ENCODE data around the gene HCK. TPM values are rescaled to one million over a fixed set of nuclear protein-coding genes. Genes with fewer than 3 reads are reported as not detected.

HCK gene
- total RNA-seq, 1 donor from 2014 or later: 99.9 TPM

DNA sequence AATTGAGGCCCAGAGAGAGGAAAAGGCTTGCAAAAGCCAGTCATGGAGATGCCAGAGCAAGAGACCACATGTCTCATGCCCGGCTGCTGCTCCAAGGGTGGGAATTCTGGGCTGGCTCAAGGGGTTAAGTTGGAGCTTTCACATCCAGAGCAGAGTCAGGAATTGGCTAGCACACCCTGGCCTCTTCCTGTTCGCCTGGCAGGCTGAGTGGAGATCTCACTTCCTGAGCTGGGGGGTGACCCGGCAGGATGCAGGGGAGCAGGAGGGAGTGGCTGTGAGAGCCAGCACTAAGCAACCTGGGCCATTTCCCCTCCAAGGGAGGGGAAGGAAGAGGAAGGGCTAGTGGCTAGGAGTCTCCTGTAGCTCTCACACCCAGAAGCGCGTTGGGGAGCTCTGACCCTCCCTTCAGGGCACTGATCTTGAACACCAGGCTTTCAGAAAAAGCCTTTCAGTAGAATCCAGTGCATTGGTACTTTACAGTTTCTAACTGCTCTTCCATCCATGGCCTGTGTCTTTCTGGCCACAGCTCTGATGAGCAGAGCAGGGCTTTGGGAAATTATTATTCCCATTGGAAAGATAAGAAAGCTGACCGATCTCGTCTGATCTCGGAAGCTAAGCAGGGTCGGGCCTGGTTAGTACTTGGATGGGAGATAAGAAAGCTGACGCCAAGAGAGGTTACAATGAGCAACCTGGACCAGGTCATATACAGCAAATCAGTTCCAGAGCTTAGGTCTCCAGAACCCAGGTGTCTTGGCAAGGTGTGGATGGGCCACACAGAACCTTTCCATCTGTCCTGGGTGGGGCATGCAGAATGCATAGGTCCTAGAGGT lies 44.0 kb upstream of the HCK start:
- Histone ChIP-seq H3K4me1 (peaks cover 19% of the 10 kb centered on the region), H3K36me3 (no peaks in the 10 kb centered on the region), H3K27me3 (ENCODE audit: low read depth) (no peaks in the 10 kb centered on the region), H3K4me3 (no peak overlapping the region), H3K27ac (peak overlapping the region; percentile 72), H3K9me3 (no peaks in the 10 kb centered on the region)
- no peak for TF ChIP-seq CTCF (IDR thresholded peaks at IDR 0.05)
- ATAC-seq (peak; percentile 58 to 74), DNase-seq (peak; percentile 53)
- intact Hi-C loops (cut with DNase I): no loop called here

DNA sequence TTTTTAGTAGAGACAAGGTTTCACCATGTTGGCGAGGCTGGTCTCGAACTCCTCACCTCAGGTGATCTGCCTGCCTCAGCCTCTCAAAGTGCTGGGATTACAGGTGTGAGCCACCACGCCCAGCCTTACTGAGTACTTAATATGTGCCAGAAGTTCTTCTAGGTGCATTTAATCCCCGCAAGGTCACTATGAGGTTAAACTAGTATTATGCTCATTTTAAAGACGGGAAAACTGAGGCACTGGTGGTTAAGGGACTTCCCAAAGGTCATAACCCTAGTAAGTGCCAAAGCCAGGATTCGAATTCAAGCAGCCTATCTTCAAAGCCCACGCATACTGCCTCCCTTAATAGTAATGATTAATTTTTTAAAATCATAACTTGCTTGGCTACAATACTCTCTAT lies 42.5 kb upstream of the HCK start:
- intact Hi-C loops (cut with DNase I): no loop called here
- TF ChIP-seq CTCF (IDR thresholded peaks at IDR 0.05): no peak
- Histone ChIP-seq H3K4me3 (peak overlapping the region; percentile 52), H3K4me1 (peaks cover 19% of the 10 kb centered on the region), H3K36me3 (no peaks in the 10 kb centered on the region), H3K27me3 (ENCODE audit: low read depth) (peaks cover 6% of the 10 kb centered on the region), H3K9me3 (no peaks in the 10 kb centered on the region), H3K27ac (peak overlapping the region; percentile 78)
- DNase-seq (peak; percentile 5), ATAC-seq (no peak)

DNA sequence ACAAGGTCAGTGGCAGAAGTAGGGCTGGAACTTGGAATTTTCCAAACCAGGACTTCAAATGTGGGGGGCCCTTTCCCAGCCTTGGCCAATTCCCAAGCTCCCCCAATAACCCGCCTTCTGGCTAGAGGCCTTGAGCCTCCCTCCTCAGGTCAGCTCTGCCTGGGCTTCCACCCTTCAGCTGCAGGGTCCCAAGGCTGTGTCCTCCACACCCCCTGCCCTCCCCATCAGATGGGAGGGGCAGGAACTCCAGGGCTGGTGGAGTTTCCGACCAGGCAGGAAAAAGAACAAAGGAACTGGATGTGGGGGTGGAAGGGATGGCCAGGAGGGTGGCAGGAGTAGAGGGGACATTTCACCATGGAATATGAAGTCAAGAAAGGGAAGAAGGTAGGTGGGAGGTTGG lies 41.9 kb upstream of the HCK start, which contains the start of gene CCM2L:
Gene CCM2L (plus strand): TSS at position 338 of the 400 bp plus-strand sequence. CDS start 17 bp downstream, at position 355.
- peak within 1 kb of the TSS; percentile 52 for H3K4me3 ChIP-seq
- DNase-seq (peak; percentile 34), ATAC-seq (peak; percentile 49 to 57)
- H3K27me3 ChIP-seq (ENCODE audit: low read depth): peaks cover 7% of the 10 kb centered on the region
- peaks cover 19% of the 10 kb centered on the region for H3K4me1 ChIP-seq
- TF ChIP-seq CTCF (IDR thresholded peaks at IDR 0.05): no peak
- H3K9me3 ChIP-seq: no peaks in the 10 kb centered on the region
- no peaks in the 10 kb centered on the region for H3K36me3 ChIP-seq
- H3K27ac ChIP-seq: peak within 1 kb of the TSS; percentile 78
- intact Hi-C loops (cut with DNase I): no loop called here

DNA sequence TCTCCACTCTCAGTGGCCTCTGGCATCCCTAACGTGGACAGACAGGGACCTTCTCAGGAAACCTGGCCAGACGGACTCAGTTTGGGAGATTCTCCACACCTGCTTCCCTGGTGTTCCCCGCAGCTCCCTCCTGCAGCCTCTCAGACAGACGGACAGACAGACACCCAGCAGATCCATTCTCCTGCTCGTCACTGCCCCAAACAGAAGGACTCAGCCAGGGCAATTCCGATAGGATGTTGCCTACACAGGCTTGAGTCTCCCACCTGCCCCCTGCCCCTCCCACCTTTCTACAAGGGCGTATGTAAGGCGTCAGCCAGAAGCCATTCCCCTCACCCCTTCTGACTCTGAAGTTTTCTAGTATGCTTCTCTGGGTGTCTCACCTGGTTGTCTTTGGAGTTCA lies 41.4 kb upstream of the HCK start:
- TF ChIP-seq CTCF (IDR thresholded peaks at IDR 0.05): no peak
- H3K9me3 ChIP-seq: no peaks in the 10 kb centered on the region
- peaks cover 19% of the 10 kb centered on the region for H3K4me1 ChIP-seq
- peak overlapping the region; percentile 52 for H3K4me3 ChIP-seq
- H3K27me3 ChIP-seq (ENCODE audit: low read depth): peaks cover 7% of the 10 kb centered on the region
- intact Hi-C loops (cut with DNase I): no loop called here
- peak overlapping the region; percentile 78 for H3K27ac ChIP-seq
- ATAC-seq: no peak
- no peaks in the 10 kb centered on the region for H3K36me3 ChIP-seq
- peak; percentile 12 for DNase-seq

DNA sequence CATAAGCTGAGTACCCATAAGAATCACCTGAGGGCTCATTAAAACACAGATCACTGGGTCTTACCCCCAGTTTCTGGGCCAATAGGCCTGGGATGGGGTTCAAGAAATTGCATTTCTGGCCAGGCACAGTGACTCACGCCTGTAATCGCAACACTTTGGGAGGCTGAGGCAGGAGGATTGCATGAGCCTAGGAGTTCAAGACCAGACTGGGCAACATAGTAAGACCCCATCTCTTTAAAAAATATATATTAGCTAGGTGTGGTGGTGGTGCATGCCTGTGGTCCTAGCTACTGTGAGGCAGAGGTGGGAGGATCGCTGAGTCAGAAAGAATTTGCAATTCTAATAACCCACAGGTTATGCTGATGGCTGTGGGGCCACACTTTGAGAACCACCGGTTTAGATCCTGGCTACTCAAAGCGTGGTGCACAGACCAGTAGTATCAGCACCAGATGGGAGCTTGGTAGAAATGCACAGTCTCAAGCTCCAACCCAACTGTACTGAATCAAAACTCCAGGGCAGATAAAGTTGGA lies 39.8 kb upstream of the HCK start:
- peaks cover 7% of the 10 kb centered on the region for H3K27me3 ChIP-seq (ENCODE audit: low read depth)

More for the DNA sequence above, 39.8 kb upstream of the HCK start:
- no peak overlapping the region for H3K27ac ChIP-seq
- ATAC-seq (no peak), DNase-seq (peak; percentile 9)
- peak overlapping the region; percentile 52 for H3K4me3 ChIP-seq
- TF ChIP-seq CTCF (IDR thresholded peaks at IDR 0.05): no peak
- H3K4me1 ChIP-seq: peaks cover 19% of the 10 kb centered on the region
- H3K36me3 ChIP-seq: no peaks in the 10 kb centered on the region
- intact Hi-C loops (cut with DNase I): no loop called here
- no peaks in the 10 kb centered on the region for H3K9me3 ChIP-seq
